GM18951 (cell line): ENCODE data around the gene CCDC102A.

Experiments used
- POLR2A ChIP-seq: IDR thresholded peaks from 4 replicates; pipeline ENCODE4 v1.6.1; 2011; ENCODE audit warnings: mild to moderate bottlenecking; ENCODE audit not compliant: insufficient read length, insufficient read depth; ENCODE audit errors: extremely low read depth
- in situ Hi-C: fragments of 300-500 bp; cut with MboI; formaldehyde crosslinking; loops from one replicate; pipeline ENCODE4 v1.12.0; 2022; ENCODE audit warnings: low sequenced_read_pairs, mixed read lengths, inconsistent platforms; ENCODE audit not compliant: unreplicated experiment

The CCDC102A gene

DNA sequence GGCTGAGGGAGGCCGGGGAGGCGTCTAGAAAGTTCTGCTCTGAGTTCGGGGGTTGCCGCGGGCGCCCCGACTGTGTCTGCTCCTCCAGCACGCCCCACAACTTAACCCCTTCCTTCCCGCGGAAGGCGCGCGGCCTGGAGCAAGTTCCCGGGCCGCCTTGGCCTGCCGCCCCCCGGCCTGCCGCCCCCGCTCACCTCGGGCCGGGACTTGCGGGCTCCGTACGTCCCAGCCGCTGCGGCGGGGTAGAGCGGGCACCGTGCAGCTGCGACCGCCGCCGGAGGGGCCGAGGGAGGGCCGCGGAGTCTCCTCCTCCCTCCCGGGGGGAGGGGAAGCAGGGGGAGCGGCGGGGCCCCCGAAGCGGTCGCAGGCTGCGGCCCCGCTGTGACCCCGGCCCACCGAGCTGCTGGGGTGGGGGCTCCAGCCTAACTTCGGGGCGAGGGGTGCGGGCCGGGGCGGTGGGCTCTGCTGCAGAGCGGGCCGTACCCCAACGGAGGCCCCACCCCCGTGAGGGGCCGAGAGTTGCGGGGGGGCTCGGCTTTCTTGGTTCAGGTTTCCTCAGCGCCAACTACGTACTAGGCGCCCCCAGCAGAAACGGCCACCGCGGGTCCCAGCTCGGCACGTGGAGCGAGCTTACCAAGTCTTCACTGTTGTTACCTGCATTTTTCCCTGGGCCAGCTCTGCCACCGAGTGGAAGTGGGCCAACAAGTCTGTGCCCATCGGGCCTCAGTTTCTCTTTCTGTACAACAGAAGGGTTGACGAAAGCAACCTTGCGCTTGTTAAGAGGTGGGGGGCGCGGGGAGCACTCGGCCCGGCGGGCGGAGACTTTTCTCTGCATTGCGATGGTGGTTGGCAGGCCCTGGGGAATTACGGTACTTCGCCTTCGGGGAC, at the start of gene CCDC102A:
Gene CCDC102A, minus strand, starts transcription at position 266 of the 888 bp plus-strand sequence. CDS start 7,394 bp downstream, outside the sequence.
- TF ChIP-seq POLR2A: peak; percentile 29
- in situ Hi-C loops: no loop called here

DNA sequence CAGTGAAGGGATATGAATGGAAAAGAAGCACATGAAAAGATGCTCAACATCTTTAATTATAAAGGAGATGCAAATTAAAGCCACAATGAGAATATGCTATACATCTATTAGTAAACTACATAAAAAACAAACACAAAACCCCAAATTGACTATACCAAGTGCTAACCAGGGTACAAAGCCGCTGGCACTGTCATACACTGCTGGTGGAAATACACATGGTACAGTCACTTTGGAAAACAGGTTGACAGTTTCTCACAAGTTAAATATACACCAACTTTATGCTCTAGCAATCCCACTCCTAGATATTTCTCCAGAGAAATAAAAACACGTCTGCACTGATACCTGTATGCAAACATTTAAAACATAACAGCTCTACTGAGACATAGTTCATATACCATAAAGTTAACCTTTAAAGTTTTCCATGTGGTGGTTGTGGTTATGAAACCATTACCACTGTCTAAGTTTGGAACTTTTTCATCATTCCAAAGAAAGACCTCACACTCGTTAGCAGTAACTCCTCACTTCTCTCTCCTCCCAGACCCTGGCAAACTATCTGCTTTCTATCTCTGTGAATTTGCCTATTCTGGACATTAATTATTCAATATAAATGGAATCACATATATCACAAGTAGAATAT, 48.8 kb upstream of the CCDC102A start:
- in situ Hi-C loops: no loop called here
- TF ChIP-seq POLR2A: no peak

DNA sequence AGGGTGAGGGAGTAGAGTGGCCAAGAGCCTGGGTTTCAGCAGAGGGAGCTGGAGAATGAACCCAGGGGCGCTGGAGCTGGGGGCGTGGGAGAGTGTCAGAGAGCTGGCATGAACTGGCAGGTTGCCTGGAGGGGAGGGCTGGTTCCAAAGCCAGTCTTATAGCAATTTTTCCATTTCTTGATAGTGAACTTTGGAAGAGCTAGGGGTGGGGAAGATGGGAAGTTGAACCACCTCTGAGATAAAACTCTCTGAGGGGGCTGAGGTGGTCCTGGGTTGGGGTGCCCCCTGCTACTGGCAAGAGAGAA, 42.9 kb upstream of the CCDC102A start:
- TF ChIP-seq POLR2A: no peak
- in situ Hi-C loops: no loop called here

DNA sequence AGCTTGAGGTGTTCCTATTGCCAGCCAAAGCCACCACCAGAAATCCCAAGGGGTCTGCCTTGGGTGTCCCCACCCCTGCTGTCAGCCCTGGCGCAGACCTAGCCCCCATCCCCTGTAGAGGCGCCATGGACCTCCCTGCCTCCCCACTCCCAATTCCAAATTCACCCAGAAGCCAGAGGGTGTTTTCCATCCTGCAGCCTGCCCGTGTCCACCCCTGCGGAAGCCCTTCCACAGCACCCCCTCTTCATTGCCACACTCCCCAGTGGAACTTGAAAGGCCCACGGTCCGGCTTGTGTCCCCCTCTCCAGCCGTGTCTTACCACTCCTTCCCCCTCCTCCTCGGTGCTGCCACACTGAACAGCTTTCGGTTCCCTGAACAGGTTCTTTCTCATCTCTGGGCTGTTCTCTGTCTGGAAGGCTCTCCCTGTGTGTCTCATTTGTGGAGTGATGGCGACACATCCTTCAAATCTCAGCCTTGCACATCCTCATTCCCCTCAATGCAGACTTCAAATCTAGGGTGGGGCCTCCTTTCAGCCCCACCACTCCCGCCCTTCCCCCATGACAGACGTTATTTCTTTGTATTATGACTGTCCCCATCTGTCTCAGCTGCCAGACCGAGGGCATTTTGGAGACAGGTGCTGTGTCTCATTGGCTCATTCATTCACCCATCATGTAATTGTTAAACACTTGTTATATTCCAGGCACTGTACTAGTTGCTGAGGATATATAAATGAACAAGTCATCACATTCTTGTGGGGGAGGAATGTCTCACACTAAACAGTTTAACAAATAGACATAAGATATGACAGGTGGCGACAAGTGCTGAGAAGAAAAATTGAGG, 42.4 kb upstream of the CCDC102A start:
- in situ Hi-C loops: no loop called here
- TF ChIP-seq POLR2A: no peak

DNA sequence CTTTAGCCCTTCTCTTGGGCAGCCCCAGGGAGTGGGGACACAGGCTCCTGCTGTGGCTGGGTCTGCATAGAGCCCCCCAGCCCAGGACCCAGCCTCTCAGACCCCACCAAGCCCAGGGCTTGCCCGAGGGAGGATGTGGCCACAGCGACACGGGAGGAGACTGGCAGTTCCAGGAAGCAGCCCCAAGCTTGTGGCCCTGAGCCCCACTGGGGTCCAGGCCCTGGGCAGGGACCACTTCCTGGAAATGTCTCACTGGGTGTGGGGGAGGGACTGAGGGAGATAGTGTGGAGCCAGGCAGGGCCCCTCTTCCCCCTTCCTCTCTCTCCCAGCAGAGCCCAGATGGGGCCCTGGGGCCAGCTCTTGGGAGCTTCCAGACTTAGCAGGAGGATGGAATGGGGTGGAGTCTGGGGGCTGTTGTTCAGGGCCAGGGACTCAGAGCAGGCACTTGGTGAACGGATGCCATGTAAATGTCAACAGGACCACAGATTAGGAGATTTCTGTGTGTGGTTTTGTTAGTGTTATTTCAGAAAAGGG, 41.4 kb upstream of the CCDC102A start:
- in situ Hi-C loops: no loop called here
- no peak for TF ChIP-seq POLR2A

DNA sequence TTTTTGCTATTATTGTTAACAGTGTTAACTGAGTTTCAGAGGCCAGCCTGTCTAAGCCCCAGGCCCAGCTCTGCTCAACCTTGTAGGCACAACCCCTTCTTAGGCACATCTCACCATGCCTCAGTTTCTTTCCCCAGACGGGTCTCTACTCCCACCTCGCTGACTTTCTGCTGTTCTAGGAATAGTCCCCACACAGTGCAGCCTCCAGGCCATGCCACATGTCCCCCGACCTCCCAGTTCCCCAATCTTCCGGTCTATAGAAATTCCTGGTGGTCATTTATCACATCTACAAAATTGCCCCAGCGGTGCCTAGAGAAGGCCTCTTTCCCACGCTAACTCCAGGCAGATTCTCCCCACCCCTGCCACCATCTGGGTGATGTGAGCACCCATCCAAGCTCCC, 40.8 kb upstream of the CCDC102A start:
- TF ChIP-seq POLR2A: no peak
- in situ Hi-C loops: no loop called here

DNA sequence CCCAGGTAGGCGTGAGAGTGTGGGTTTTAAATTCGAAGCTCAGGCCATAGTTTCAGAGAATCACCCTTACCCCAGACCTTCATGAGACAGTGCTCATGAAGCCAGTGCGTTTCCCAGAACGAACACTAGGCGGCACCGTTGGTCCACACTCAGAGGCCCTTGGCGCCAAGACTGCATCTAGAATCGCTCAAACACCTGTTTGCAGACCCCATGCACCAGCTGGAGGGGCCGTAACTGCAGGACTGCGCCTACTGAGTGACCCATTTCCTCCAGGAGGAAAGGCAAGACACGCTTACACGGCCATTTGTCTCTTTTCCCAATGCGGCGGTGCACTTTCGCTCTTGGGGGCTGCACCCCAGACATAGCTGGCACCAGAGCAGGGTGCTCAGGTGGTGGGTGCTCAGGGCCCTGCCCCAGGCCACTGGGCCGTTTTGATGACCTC, 40.1 kb upstream of the CCDC102A start:
- no peak for TF ChIP-seq POLR2A
- in situ Hi-C loops: no loop called here

DNA sequence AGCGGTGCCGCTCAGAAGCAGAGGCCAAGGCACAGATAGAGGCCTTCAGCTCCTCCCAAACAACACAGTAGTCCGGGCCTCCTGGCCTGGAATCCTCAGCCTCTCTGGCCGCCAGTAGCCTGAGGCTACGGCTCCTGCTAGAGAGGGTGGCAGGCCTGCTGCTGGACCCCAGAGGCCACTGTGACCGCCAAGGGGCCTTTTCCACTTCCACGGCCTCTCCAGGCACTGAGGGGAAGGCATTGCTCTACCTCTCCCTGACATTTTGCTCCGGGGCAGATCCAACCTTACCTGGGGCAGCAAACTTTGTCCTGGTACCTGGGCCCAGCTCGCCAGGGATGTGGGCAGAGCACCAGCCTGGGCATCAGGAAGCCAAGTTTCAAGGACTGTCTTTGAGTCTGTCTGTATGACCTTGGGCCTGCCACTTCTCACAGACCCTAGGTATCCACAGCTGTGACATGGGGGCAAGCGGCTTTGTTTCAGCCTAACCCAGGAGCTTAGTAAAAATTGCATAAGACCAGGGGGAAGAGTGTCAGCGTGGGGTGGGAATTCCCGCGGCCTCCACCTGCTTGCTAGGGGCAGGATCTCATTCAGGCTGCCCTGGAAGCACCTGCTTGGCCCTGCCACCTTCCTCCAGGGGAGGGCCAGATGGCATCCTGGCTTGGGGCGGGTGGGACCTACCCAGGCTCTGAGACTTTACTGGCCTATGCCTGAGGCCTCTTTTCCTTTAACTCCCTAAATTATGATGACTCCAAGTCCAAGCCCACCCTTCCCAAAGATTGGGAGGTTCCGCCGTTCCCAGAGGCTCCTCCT, 39.3 kb upstream of the CCDC102A start:
- in situ Hi-C loops: no loop called here

DNA sequence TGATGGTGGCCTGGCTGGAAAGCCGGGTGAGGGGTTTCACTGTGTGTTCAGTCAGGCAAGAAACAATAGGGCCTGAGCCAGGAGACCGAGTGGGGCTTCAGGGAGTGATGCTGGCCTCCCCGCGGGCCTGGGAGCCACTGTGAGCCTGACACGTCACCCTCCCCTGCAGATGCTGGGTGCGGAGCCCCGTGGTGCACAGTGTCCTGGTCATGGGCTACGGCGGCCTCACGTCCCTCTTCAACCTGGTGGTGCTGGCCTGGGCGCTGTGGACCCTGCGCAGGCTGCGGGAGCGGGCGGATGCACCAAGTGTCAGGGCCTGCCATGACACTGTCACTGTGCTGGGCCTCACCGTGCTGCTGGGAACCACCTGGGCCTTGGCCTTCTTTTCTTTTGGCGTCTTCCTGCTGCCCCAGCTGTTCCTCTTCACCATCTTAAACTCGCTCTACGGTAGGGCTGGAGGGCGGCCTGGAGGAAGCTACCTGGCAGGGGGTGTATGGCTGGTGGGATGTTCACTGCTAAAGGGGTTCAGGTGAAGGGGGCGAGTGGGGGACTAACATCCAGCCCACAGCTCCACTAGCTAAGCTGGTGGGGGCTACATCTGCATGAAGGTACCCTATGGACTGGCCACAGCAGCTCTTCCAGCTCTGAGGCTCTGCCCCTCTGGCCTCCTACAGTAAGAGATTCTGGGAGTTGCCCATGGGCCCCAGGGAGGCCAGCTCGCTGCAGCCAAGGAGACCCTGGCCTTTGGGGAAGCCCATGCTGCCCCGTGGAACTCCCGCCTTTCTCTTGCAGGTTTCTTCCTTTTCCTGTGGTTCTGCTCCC, 38.5 kb upstream of the CCDC102A start:
- TF ChIP-seq POLR2A: no peak
- in situ Hi-C loops: no loop called here

More for the DNA sequence above, 39.3 kb upstream of the CCDC102A start:
- TF ChIP-seq POLR2A: no peak

DNA sequence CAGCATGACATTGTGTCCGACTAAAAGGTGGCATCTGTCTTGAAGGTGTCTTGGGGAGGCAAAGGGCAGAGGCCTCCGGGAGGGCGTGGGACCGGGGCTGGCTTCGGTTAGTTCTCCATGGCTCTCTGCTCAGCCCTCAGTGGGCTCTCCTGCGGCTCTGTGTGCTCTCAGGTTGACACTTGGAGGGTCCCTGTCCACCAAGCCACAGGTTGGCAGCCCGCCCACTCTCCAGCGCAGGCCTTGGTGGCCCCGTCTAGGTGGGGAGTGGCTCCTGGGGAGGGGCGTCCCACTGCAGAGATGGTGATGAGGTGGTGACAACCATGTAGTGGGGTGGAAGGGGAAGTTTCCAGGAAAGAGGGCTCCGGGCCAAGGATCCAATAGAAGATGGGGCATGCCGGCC, 37.7 kb upstream of the CCDC102A start:
- in situ Hi-C loops: no loop called here
- TF ChIP-seq POLR2A: no peak

DNA sequence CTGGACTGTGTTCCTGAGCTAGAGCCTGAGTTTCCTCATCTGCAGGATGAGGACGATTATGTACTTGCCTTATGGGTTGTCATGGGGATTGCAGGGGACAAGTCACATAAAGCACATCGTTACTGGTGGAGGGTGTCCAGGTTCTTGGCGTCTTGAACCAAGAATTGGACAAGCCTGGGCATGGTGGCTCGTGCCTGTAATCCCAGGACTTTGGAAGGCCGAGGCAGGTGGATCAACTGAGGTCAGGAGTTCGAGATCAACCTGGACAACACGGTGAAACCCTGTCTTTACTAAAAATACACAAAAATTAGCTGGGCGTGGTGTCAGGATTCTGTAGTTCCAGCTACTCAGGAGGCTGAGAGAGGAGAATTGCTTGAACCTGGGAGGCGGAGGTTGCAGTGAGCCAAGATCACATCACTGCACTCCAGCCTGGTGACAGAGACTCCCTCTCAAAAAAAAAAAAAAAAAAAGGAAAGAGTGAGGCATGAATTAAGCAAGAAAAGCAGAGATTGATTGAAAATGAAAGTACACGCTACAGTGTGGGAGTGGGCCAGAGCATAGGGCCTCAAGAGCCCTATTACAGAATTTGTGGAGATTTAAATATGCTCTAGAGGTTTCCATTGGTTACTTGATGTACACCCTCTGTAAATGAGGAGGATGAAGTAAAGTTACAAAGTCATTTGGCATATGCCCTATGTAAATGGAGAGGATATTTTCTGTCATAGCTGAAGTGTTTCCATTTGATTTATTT, 36.8 kb upstream of the CCDC102A start:
- TF ChIP-seq POLR2A: no peak
- in situ Hi-C loops: no loop called here
